Fibroblast of pulmonary artery (primary cell): ENCODE results near the gene TFAM.

Experiments
- DNase-seq: peaks from one replicate; pipeline ENCODE4 v3.0.0-alpha.2; 2010; ENCODE audit warnings: low read depth
- H3K4me3 ChIP-seq: replicated peaks from 2 replicates; pipeline ENCODE4 v1.5.1; 2011; ENCODE audit warnings: low read depth, mild to moderate bottlenecking, control low read depth, low read length, moderate library complexity
- TF ChIP-seq, protein P1 (sequence below): IDR thresholded peaks from 2 replicates; pipeline ENCODE4 v1.5.1; 2011; ENCODE audit warnings: mild to moderate bottlenecking, control low read depth, low read length, inconsistent platforms; ENCODE audit errors: missing control alignments

The TFAM gene

DNA sequence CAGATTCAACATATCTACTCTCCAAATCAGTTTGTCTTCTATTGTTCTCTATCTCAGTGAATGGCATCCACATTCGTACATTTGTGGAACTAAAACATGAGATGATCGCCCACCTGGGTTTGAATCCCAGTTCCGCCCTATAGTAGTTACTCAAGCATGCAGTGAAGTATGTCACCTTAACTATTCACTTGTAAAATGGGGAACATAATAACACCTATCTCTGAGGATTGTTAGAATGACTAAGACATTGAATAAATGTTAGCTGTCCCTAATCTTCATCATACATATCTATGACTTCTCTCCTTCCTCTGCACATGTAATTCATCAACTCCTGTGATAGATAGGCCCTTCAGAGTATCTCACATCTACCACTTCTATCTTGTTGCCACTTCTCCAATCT is 25.7 kb upstream of the TFAM start:
- TF ChIP-seq, protein P1, sequence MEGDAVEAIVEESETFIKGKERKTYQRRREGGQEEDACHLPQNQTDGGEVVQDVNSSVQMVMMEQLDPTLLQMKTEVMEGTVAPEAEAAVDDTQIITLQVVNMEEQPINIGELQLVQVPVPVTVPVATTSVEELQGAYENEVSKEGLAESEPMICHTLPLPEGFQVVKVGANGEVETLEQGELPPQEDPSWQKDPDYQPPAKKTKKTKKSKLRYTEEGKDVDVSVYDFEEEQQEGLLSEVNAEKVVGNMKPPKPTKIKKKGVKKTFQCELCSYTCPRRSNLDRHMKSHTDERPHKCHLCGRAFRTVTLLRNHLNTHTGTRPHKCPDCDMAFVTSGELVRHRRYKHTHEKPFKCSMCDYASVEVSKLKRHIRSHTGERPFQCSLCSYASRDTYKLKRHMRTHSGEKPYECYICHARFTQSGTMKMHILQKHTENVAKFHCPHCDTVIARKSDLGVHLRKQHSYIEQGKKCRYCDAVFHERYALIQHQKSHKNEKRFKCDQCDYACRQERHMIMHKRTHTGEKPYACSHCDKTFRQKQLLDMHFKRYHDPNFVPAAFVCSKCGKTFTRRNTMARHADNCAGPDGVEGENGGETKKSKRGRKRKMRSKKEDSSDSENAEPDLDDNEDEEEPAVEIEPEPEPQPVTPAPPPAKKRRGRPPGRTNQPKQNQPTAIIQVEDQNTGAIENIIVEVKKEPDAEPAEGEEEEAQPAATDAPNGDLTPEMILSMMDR, result no peak
- no peak overlapping the region for H3K4me3 ChIP-seq
- no peak for DNase-seq

DNA sequence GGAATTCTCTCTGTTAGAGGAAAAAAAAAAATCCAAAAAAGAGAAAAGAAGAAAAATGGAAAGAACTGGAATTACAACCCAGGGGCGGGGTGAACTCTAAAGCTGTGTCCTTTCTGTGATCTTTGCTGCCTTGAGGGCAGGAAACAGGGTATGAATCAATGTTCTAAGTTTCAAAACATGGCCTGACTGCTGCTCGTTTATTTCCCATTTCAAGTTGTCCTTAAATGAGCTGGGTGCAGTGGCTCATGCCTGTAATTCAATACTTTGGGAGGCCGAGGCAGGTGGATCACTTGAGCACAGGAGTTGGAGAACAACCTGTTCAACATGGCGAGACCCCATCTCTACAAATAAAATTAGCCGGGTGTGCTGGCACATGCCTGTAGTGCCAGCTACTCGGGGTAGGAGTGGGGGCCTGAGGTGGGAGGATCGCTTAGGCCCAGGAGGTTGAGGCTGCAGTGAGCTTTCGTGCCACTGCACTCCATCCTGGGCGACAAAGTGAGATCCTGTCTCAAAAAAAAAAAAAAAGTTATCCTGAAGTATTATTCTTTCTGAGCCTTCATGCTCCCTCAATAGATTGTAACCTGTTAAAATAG is 24.7 kb upstream of the TFAM start:
- H3K4me3 ChIP-seq, result no peak overlapping the region
- no peak for DNase-seq
- TF ChIP-seq, protein P1, result no peak

- no peak overlapping the region for H3K4me3 ChIP-seq
- TF ChIP-seq, protein P1, result no peak
- no peak for DNase-seq
These were observed 23.9 kb upstream of the TFAM start for GRCh38 chr10:58361353-58361752.

GRCh38 chr10:58362027-58362789 is 23.0 kb upstream of the TFAM start:
- DNase-seq, result peak; percentile 48
- TF ChIP-seq, protein P1, result no peak
- H3K4me3 ChIP-seq, result no peak overlapping the region

DNA sequence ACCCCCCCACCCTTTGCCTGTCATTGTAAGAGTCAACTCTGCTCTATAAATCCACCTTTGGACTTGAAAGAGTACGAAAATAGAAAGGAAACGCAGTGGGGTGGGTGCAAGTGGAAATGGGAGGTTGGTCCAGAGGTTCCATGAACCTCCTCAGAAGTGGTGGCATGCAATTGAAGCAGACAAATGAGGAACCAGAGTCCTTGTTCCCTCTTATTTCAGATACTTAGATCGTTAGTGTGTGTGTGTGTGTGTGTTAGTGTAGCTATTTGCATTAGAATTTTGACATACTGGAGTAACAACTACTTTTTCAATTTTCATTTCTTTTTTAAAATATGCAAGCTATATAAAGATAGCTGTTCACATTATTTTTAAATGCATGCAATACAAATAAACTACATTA is 18.1 kb upstream of the TFAM start:
- no peak for DNase-seq
- no peak overlapping the region for H3K4me3 ChIP-seq
- TF ChIP-seq, protein P1, result no peak

DNA sequence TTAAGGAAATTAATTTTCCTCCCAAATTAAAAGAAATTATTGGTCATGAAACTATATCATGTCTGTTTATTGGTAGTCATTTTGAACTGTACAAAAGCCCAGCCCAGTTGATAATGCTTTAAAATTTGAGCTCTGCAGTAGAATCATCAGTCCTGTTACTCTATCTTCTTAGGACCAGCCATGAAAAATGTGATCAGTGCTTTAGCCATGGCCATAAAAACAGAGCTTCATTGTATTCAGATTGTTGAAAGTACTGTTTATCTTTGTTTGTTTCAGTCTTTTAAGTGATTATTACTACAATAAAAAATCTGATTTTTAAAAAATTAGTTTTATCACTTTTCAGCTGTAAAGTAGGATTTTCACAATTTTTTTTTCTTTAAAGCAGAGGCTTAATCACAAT is 13.7 kb upstream of the TFAM start:
- H3K4me3 ChIP-seq, result no peak overlapping the region
- TF ChIP-seq, protein P1, result no peak
- DNase-seq, result no peak
